Measurements from ENCODE around the gene TIGD1.

Gene TIGD1

DNA sequence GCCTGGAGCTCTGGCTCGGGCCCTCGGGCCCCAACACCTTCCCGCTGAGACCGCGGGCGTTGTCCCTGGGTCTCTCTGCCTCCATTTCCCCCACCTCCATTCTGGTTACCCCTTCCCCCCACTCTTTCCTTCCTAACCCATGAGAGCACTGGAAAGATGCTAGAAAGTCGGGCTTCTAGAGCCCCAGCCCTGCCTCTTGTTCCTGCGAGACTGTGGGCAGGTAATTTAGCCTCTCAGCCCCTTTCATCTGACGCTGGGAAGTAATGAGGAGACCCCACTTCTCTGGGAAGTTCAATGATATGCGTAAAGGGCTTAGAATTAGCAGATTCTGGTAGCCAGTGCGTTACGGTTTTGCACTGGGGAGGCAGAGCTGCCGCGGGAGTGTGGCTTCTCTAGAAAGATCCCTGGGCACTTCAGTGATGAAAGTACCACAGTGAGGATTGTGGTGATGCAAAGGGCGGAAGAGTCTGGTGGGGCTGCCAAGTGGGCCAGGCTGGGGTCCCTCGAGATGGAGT is 46.5 kb downstream of the TIGD1 start:
- TF ChIP-seq CTCF (IDR thresholded peaks at IDR 0.05; ENCODE audit: low read depth, low read length), result no peak
- H3K4me3 ChIP-seq (ENCODE audit: low read depth, low read length), result no peak overlapping the region

- no peak for TF ChIP-seq CTCF (IDR thresholded peaks at IDR 0.05; ENCODE audit: low read depth, low read length)
- H3K4me3 ChIP-seq (ENCODE audit: low read depth, low read length), result no peak overlapping the region
Observed at GRCh38 chr2:232502911-232503808, 47.2 kb downstream of the TIGD1 start.

GRCh38 chr2:232502511-232502910 is 47.8 kb downstream of the TIGD1 start:
- no peak for TF ChIP-seq CTCF (IDR thresholded peaks at IDR 0.05; ENCODE audit: low read depth, low read length)
- no peak overlapping the region for H3K4me3 ChIP-seq (ENCODE audit: low read depth, low read length)

DNA sequence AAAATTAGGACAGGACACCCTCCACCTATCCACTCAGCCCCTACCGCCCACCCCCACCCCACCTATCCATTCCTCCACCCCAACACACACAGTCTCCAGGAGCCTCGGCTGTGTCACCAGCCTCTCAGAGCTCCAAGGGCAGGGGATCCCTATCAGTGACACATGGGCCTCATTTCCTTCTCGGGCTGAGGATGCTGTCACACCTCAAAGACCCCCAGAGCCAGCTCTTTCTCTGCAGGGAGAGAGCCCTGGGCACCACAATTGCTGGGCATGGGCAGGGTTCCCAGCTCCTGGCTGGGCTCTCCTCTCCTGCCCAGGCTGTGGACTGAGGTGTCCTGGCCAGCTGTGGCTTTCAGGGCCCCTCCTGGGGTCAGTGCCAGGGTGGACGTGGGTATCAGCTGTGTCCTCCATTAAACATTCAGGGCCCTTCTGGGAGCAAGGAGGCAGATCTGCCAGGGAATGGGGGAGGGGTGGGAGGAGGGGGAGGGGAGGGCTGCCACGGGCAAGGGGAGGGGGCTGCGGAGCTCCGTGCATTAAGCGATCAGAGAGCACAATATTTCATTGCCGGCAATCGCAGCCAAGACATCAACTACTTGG is 48.5 kb downstream of the TIGD1 start:
- no peak for TF ChIP-seq CTCF (IDR thresholded peaks at IDR 0.05; ENCODE audit: low read depth, low read length)
- H3K4me3 ChIP-seq (ENCODE audit: low read depth, low read length), result no peak overlapping the region

DNA sequence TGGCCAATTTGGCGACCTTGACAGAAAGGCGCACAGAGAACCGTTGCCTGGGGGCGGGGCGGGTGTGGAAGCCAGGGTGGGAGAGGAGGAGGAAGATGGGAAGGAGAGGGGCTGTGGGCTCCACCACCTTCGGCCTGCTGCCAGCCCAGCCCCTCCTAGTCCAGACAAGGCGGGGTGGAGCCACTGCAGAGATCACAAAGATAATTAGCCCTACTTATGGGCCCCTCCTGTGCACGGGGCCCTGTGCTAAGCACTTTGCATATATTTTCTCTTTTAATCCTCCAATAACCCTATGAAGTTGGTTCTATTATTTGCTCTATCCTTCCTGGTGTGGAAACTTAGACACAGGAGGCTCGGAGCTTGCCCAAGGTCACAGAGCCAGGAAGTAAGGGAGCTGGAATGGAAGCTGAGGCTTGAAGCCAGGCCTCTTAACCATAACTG is 49.0 kb downstream of the TIGD1 start:
- TF ChIP-seq CTCF (IDR thresholded peaks at IDR 0.05; ENCODE audit: low read depth, low read length), result no peak
- H3K4me3 ChIP-seq (ENCODE audit: low read depth, low read length), result no peak overlapping the region

- TF ChIP-seq CTCF (IDR thresholded peaks at IDR 0.05; ENCODE audit: low read depth, low read length), result no peak
Observed at GRCh38 chr2:232498452-232498851, 51.9 kb downstream of the TIGD1 start.

More at GRCh38 chr2:232498452-232498851, 51.9 kb downstream of the TIGD1 start:
- no peak overlapping the region for H3K4me3 ChIP-seq (ENCODE audit: low read depth, low read length)
